ENCODE measurements around the gene RIT1. TPM values are rescaled to one million over a fixed set of nuclear protein-coding genes. Genes with fewer than 3 reads are reported as not detected.

RIT1 gene
- total and polyA plus RNA-seq, 4 donors: 15.8 to 58.2 (median 42.5) TPM

DNA sequence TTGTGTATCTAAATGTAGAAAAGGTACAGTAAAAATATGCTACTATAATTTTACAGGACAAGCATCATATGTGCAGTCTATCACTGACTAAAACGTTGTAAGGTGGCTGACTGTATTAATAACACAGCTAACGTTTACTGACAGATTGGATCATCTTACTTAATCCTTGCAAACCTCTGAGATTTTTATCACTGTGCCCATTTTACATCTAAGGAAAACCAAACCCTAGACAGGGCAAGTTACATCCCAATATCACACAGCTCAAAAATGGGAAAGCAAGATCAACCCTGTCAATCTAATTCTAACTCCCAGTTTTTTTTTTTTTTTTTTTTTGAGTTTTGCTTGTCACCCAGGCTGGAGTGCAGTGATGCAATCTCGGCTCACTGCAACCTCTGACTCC is 7.5 kb upstream of the RIT1 start:
- ATAC-seq (ENCODE audit: insufficient read depth, low FRiP score) (no peak), DNase-seq (no peak)
- Histone ChIP-seq H3K9me3 (ENCODE audit: control insufficient read depth in 4 of 4, insufficient read depth in 3 of 4, low read length in 3 of 4) (no peaks in the 10 kb centered on the region), H3K4me1 (ENCODE audit: control insufficient read depth in 5 of 5, insufficient read depth in 5 of 5, low read length in 5 of 5) (no peaks in the 10 kb centered on the region), H3K4me3 (no peak overlapping the region), H3K9ac (ENCODE audit: insufficient read depth in 1 of 2, low read length in 2 of 2) (no peak overlapping the region), H3K27me3 (ENCODE audit: control insufficient read depth in 3 of 3, insufficient read depth in 3 of 3, low read length in 2 of 3) (no peaks in the 10 kb centered on the region), H3K27ac (ENCODE audit: low read depth in 1 of 2, low read length in 1 of 2) (no peak overlapping the region), H3K36me3 (ENCODE audit: control insufficient read depth in 4 of 4, insufficient read depth in 4 of 4, low read length in 4 of 4) (peaks cover 44 to 68% (median 58%) of the 10 kb centered on the region in 4 donors)
- TF ChIP-seq, protein P1, sequence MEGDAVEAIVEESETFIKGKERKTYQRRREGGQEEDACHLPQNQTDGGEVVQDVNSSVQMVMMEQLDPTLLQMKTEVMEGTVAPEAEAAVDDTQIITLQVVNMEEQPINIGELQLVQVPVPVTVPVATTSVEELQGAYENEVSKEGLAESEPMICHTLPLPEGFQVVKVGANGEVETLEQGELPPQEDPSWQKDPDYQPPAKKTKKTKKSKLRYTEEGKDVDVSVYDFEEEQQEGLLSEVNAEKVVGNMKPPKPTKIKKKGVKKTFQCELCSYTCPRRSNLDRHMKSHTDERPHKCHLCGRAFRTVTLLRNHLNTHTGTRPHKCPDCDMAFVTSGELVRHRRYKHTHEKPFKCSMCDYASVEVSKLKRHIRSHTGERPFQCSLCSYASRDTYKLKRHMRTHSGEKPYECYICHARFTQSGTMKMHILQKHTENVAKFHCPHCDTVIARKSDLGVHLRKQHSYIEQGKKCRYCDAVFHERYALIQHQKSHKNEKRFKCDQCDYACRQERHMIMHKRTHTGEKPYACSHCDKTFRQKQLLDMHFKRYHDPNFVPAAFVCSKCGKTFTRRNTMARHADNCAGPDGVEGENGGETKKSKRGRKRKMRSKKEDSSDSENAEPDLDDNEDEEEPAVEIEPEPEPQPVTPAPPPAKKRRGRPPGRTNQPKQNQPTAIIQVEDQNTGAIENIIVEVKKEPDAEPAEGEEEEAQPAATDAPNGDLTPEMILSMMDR (IDR thresholded peaks at IDR 0.05; ENCODE audit: control extremely low read depth, extremely low read depth): no peak
- WGBS, 2 donors: 76 to 86% methylated on average over 3 of the region's 3 CpGs

DNA sequence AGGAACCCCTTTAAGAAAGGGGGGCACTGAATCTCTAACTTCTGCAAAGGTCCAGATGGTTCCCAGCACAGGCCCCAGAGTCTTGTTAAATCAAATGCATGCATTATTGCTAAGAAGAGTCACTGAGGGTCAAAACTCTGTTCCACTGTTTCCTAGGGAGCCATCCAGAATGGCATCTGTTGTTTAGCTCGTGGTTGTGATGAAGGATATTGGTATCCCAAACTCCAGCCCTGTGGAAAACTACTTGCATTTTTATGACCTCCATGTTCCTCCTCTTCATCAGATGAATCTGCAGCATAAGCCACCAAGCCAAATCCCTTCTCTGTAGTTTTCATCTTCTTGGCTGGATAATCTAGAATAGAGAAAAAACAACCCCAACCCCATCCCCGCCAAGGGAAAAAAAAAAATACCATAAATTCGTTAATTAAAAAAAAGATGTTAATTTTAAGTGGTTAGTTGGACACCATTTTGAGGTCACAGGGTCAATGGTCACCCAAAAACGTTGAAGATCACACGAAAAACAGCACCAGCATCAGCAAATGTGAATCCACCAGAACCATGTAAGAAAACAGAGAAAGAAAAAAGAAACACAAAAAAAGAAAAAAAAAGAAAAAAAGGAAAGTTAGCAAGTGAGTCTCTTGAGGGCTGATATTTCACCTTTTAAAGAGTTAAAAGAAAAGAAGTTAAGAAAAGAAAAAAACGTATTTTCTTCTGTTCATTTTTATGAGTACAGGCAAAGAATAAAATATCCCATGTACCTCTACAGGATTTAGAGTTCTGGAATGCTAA is 3.0 kb upstream of the RIT1 start:
- Histone ChIP-seq H3K27me3 (ENCODE audit: control insufficient read depth in 3 of 3, insufficient read depth in 3 of 3, low read length in 2 of 3) (no peaks in the 10 kb centered on the region), H3K36me3 (ENCODE audit: control insufficient read depth in 4 of 4, insufficient read depth in 4 of 4, low read length in 4 of 4) (peaks cover 25 to 47% (median 41%) of the 10 kb centered on the region in 4 donors), H3K9me3 (ENCODE audit: control insufficient read depth in 4 of 4, insufficient read depth in 3 of 4, low read length in 3 of 4) (no peaks in the 10 kb centered on the region), H3K9ac (ENCODE audit: insufficient read depth in 1 of 2, low read length in 2 of 2) (no peak overlapping the region), H3K27ac (ENCODE audit: low read depth in 1 of 2, low read length in 1 of 2) (no peak overlapping the region), H3K4me1 (ENCODE audit: control insufficient read depth in 5 of 5, insufficient read depth in 5 of 5, low read length in 5 of 5) (peaks cover 0 to 10% (median 1%) of the 10 kb centered on the region in 5 donors), H3K4me3 (no peak overlapping the region)
- WGBS, 2 donors: 79 to 86% methylated on average over 6 of the region's 6 CpGs
- no peak for ATAC-seq (ENCODE audit: insufficient read depth, low FRiP score)
- TF ChIP-seq, protein P1 (IDR thresholded peaks at IDR 0.05; ENCODE audit: control extremely low read depth, extremely low read depth): no peak
- no peak for DNase-seq

GRCh38 chr1:155912056-155912536 is 947 bp upstream of the RIT1 start:
- TF ChIP-seq, protein P1 (IDR thresholded peaks at IDR 0.05; ENCODE audit: control extremely low read depth, extremely low read depth): no peak
- H3K36me3 ChIP-seq (ENCODE audit: control insufficient read depth in 4 of 4, insufficient read depth in 4 of 4, low read length in 4 of 4): peaks cover 21 to 40% (median 31%) of the 10 kb centered on the region in 4 donors
- H3K4me1 ChIP-seq (ENCODE audit: control insufficient read depth in 5 of 5, insufficient read depth in 5 of 5, low read length in 5 of 5): peaks cover 0 to 10% (median 1%) of the 10 kb centered on the region in 5 donors
- no peaks in the 10 kb centered on the region for H3K27me3 ChIP-seq (ENCODE audit: control insufficient read depth in 3 of 3, insufficient read depth in 3 of 3, low read length in 2 of 3)
- 79 to 89% methylated on average over 11 of the region's 11 CpGs for WGBS, 2 donors
- peak overlapping the region; percentile 77 to 84 for H3K27ac ChIP-seq (ENCODE audit: low read depth in 1 of 2, low read length in 1 of 2)
- no peak for ATAC-seq (ENCODE audit: insufficient read depth, low FRiP score)
- peak overlapping the region in 1 of 2 donors; percentile 89 for H3K9ac ChIP-seq (ENCODE audit: insufficient read depth in 1 of 2, low read length in 2 of 2)
- no peak for DNase-seq
- no peaks in the 10 kb centered on the region for H3K9me3 ChIP-seq (ENCODE audit: control insufficient read depth in 4 of 4, insufficient read depth in 3 of 4, low read length in 3 of 4)
- no peak overlapping the region for H3K4me3 ChIP-seq

Measured in lung (tissue), 12 donors.